GM19324 (cell line): ENCODE results near the gene CCDC185.

Experiments used
- ATAC-seq: cut with Tn5 transposase; IDR thresholded peaks from one replicate; pipeline ENCODE4 v1.9.1; 2021; ENCODE audit warnings: mild to moderate bottlenecking, moderate library complexity; ENCODE audit not compliant: unreplicated experiment, low FRiP score

Gene CCDC185

DNA sequence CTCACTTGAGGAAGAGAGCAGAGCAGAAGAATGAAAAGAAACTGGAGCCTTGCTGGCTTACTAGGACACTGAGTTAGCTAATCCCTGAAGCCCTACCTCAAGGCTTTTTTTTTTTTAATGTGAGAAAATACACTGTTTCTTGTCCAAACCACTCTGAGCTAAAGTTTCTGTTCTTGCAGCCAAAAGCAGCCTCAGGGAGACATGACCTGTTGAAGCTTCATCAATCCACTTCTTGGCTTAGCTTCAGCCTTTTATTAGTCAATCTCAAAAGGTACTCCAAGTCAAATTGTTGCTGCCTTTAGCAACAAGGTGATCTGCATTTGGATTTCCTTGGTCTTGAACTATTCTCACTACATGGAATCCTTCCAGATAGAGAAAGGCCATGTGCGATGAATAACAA lies 33.7 kb downstream of the CCDC185 start:
- no peak for ATAC-seq

GRCh38 chr1:223429313-223429731 lies 36.1 kb downstream of the CCDC185 start:
- ATAC-seq = no peak

GRCh38 chr1:223429821-223430220 lies 36.6 kb downstream of the CCDC185 start:
- no peak for ATAC-seq

DNA sequence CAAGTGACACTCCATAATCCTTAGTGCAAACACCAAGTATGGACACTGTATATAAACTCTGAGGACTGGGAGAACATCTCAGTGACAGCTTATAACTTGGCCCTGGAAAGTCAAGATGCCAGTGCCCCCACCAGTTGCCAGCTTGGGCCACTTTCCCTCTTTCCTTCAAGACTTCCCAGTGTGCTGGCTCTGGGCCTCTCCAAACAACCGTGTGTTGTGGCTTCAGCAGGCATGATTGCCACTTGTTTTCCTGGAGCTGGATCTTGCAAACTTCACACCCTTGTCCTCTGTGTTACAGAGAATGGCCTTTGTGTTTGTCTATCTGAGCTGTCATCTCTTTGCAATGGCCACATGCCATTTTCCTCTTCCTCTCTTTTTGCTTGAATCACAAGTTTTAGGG lies 37.0 kb downstream of the CCDC185 start:
- no peak for ATAC-seq

GRCh38 chr1:223437151-223437550 lies 43.9 kb downstream of the CCDC185 start:
- ATAC-seq = no peak

- no peak for ATAC-seq
Observed at GRCh38 chr1:223443397-223443796, 50.2 kb downstream of the CCDC185 start.

GRCh38 chr1:223444411-223444810 lies 51.2 kb downstream of the CCDC185 start:
- no peak for ATAC-seq
